ENCODE data around the gene FBXW11. TPM values are rescaled to one million over a fixed set of nuclear protein-coding genes. Genes with fewer than 3 reads are reported as not detected.

The FBXW11 gene
- total and polyA plus RNA-seq, 7 experiments from 2014 or later: 15.0 to 40.7 (median 30.0) TPM

DNA sequence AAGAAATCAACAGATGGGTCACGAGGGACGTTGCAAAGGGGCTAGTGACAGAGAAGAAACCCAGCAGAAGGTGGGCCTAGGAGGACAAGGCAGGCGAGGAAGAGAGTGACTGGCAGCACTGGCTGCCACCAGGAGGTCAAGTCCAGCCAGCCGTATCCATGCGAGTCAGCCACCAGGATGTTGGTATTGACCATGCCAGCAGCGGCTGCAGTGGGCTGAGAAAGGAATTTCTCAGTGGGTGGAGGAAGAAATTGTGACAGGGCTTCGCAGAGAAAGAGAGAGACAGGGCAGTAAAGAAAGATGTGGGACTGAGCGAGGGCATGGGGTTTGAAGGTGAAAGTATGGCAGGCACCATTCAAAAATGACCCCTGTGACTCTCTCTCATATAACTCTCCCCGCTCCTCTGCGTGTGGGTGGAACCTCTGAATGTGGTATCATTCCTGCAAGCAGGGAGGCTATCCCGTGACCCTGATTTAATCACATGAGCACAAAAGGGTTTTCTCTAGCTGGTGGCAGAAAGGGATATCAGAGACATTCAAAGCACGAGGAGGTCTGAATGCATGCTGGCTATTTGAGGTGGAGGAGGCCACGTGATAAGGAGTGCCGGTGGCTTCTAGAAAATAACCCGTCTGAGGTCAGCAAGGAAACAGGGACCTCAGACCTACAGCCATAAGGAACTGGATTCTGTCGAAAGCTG, 45.4 kb upstream of the FBXW11 start:
- ChIA-PET POLR2A (interaction anchor here (0.7 to 2.6 kb wide), 3 partner anchors 9 to 20 kb away, joined by 3 to 9 read pairs (median 3); no protein-coding TSS in a partner anchor), CTCF (no interaction called here)
- ATAC-seq (no peak), DNase-seq (no peak)
- Mint-ChIP-seq H3K9me3 (peaks cover 0 to 10% (median 0%) of the 10 kb centered on the region in 11 donors), H3K36me3 (peaks cover 16 to 61% (median 35%) of the 10 kb centered on the region in 5 donors), H3K27ac (peak overlapping the region in 6 of 9 donors; percentile 45 to 87 (median 68)), H3K4me1 (peaks cover 5 to 27% (median 16%) of the 10 kb centered on the region in 7 donors), H3K4me3 (no peak overlapping the region), H3K27me3 (no peaks in the 10 kb centered on the region)
- Histone ChIP-seq H3K27ac (ENCODE audit: low read depth, low read length) (no peak overlapping the region), H3K27me3 (ENCODE audit: control insufficient read depth in 2 of 2, insufficient read depth in 2 of 2, low read length in 2 of 2) (no peaks in the 10 kb centered on the region), H3K36me3 (ENCODE audit: control insufficient read depth in 2 of 3, insufficient read depth in 3 of 3, low read length in 3 of 3) (peaks cover 39 to 100% (median 60%) of the 10 kb centered on the region in 3 experiments), H3K9me3 (ENCODE audit: control insufficient read depth in 2 of 3, low read length in 3 of 3) (no peaks in the 10 kb centered on the region), H3K4me1 (ENCODE audit: control insufficient read depth in 2 of 2, insufficient read depth in 2 of 2, low read length in 2 of 2) (no peaks in the 10 kb centered on the region), H3K4me3 (ENCODE audit: low read length) (no peak overlapping the region)
- intact Hi-C loops (cut with micrococcal nuclease): no loop called here

DNA sequence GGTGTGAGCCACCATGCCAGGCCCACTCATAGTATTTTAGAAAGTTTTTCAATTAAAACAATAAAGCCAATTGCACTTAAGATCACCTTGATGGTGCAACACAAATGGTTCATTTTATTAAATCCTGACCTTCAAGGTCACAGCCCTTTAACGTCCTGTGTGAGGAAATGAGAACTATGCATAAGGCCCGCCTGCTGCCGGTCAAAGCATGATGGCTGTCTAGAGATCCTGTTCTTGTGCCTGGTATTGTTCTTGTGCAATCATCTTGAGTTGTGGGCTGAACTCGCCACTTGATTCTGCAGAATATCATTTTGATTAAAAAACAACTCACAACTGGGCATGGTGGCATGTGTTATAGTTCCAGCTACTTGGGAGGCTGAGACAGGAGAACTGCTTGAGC, 43.6 kb upstream of the FBXW11 start:
- CTCF ChIA-PET: interaction anchor here (0.7 to 1.0 kb wide), 3 partner anchors 9 to 716 kb away, joined by 3 to 7 read pairs (median 5); no protein-coding TSS in a partner anchor
- peaks cover 30 to 94% (median 64%) of the 10 kb centered on the region in 3 experiments for H3K36me3 ChIP-seq (ENCODE audit: control insufficient read depth in 2 of 3, insufficient read depth in 3 of 3, low read length in 3 of 3)
- H3K4me3 ChIP-seq (ENCODE audit: low read length): no peak overlapping the region
- Mint-ChIP-seq H3K27ac (peak overlapping the region in 3 of 9 donors; percentile 32 to 71 (median 59)), H3K9me3 (peaks cover 0 to 8% (median 0%) of the 10 kb centered on the region in 11 donors), H3K4me3 (no peak overlapping the region), H3K4me1 (peaks cover 5 to 14% (median 9%) of the 10 kb centered on the region in 7 donors), H3K36me3 (peaks cover 9 to 56% (median 27%) of the 10 kb centered on the region in 5 donors), H3K27me3 (no peaks in the 10 kb centered on the region)
- ATAC-seq (no peak), DNase-seq (no peak)
- H3K27me3 ChIP-seq (ENCODE audit: control insufficient read depth in 2 of 2, insufficient read depth in 2 of 2, low read length in 2 of 2): no peaks in the 10 kb centered on the region
- intact Hi-C loops (cut with micrococcal nuclease): no loop called here
- no peaks in the 10 kb centered on the region for H3K4me1 ChIP-seq (ENCODE audit: control insufficient read depth in 2 of 2, insufficient read depth in 2 of 2, low read length in 2 of 2)
- POLR2A ChIA-PET: interaction anchor here (0.6 to 2.6 kb wide), 2 partner anchors 16 to 26 kb away, joined by 3 to 9 read pairs; no protein-coding TSS in a partner anchor
- no peak overlapping the region for H3K27ac ChIP-seq (ENCODE audit: low read depth, low read length)
- H3K9me3 ChIP-seq (ENCODE audit: control insufficient read depth in 2 of 3, low read length in 3 of 3): no peaks in the 10 kb centered on the region

DNA sequence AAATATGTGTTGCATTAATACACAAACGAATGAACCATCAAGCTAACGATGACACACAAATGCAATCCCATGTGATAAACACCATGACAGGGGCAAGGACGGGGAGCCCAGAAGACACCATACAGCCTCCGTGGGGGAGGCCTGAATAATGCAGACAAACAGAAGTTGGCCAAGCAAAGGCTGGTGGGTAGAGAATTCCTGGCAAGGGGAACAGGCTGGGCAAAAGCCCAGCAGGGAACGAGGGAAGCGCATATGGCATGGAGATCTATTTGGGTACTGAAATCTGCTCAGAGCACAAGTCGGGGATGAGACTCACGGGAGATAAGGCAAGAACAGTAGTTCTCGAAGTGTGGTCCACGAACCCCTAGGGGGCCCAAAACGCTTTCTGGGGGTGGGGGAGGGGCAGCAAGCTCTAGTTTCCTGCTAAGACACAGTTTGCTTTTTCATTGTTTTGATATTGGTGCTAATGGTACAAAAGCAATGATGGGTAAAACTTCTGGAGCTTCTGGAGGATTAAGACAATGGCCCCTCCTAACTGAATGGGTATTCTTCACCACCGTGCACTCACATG, 42.9 kb upstream of the FBXW11 start:
- H3K4me1 Mint-ChIP-seq: peaks cover 5 to 16% (median 9%) of the 10 kb centered on the region in 7 donors
- intact Hi-C loops (cut with micrococcal nuclease): no loop called here
- peaks cover 9 to 62% (median 29%) of the 10 kb centered on the region in 5 donors for H3K36me3 Mint-ChIP-seq
- H3K27ac ChIP-seq (ENCODE audit: low read depth, low read length): no peak overlapping the region
- peak overlapping the region in 8 of 9 donors; percentile 56 to 87 (median 76) for H3K27ac Mint-ChIP-seq
- H3K27me3 Mint-ChIP-seq: no peaks in the 10 kb centered on the region
- H3K9me3 ChIP-seq (ENCODE audit: control insufficient read depth in 2 of 3, low read length in 3 of 3): no peaks in the 10 kb centered on the region
- no peak for ATAC-seq
- H3K4me3 Mint-ChIP-seq: peak overlapping the region in 1 of 10 donors; percentile 51
- no peak for DNase-seq
- H3K4me1 ChIP-seq (ENCODE audit: control insufficient read depth in 2 of 2, insufficient read depth in 2 of 2, low read length in 2 of 2): no peaks in the 10 kb centered on the region
- peaks cover 0 to 8% (median 0%) of the 10 kb centered on the region in 11 donors for H3K9me3 Mint-ChIP-seq
- H3K4me3 ChIP-seq (ENCODE audit: low read length): no peak overlapping the region
- ChIA-PET CTCF (interaction anchor here (1.0 kb wide), 1 partner anchor 8 kb away, joined by 3 read pairs; no protein-coding TSS in a partner anchor), POLR2A (interaction anchor here (1.0 kb wide), 1 partner anchor 15 kb away, joined by 3 read pairs; no protein-coding TSS in a partner anchor)
- peaks cover 26 to 94% (median 65%) of the 10 kb centered on the region in 3 experiments for H3K36me3 ChIP-seq (ENCODE audit: control insufficient read depth in 2 of 3, insufficient read depth in 3 of 3, low read length in 3 of 3)
- H3K27me3 ChIP-seq (ENCODE audit: control insufficient read depth in 2 of 2, insufficient read depth in 2 of 2, low read length in 2 of 2): no peaks in the 10 kb centered on the region

DNA sequence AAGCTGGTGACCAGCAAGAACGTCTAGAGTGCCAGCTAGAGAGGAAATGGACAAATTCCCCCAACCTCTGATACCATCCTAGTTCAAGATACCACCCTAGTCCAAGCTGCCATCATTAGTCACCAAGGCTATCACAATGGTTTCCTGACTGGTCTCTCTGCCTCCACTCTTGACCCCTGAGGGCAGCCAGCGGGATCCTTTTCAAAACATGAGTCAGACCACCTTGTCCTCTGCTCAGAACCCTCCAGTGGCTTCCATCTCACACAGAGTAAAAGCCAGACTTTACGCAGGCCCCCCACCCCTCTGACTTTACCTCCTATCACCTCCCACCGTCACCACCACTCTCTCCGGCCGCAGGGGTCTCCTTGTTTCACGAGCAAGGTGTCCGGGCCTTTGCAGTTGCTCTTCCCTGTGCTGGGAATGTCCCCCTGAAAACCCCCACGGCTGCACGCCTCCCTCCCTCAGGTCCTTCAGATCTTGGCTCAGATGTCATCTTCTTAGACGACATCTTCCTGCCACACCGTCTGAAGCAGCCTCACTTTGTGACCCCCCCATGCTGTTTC, 42.2 kb upstream of the FBXW11 start:
- Histone ChIP-seq H3K27ac (ENCODE audit: low read depth, low read length) (no peak overlapping the region), H3K36me3 (ENCODE audit: control insufficient read depth in 2 of 3, insufficient read depth in 3 of 3, low read length in 3 of 3) (peaks cover 26 to 94% (median 58%) of the 10 kb centered on the region in 3 experiments), H3K27me3 (ENCODE audit: control insufficient read depth in 2 of 2, insufficient read depth in 2 of 2, low read length in 2 of 2) (no peaks in the 10 kb centered on the region), H3K4me3 (ENCODE audit: low read length) (no peak overlapping the region), H3K4me1 (ENCODE audit: control insufficient read depth in 2 of 2, insufficient read depth in 2 of 2, low read length in 2 of 2) (no peaks in the 10 kb centered on the region), H3K9me3 (ENCODE audit: control insufficient read depth in 2 of 3, low read length in 3 of 3) (no peaks in the 10 kb centered on the region)
- POLR2A ChIA-PET: interaction anchor here (1.0 kb wide), 1 partner anchor 16 kb away, joined by 3 read pairs; no protein-coding TSS in a partner anchor
- Mint-ChIP-seq H3K36me3 (peaks cover 9 to 62% (median 29%) of the 10 kb centered on the region in 5 donors), H3K4me1 (peaks cover 5 to 16% (median 9%) of the 10 kb centered on the region in 7 donors), H3K27ac (peak overlapping the region; percentile 56 to 87 (median 78)), H3K9me3 (peaks cover 0 to 5% (median 0%) of the 10 kb centered on the region in 11 donors), H3K4me3 (no peak overlapping the region), H3K27me3 (no peaks in the 10 kb centered on the region)
- DNase-seq (no peak), ATAC-seq (no peak)
- intact Hi-C loops (cut with micrococcal nuclease): no loop called here
- CTCF ChIA-PET: no interaction called here

DNA sequence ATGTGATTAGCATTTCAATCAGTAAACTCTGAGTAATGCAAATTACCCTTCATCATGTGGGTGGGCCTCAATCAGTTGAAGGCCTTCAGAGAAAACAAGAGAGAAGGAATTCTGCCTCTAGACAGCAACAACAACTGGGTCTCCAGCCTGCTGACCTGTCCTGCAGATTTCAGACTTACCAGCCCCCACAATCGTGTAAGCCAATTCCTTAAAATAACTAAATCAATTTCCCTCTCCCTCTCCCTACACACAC, 41.7 kb upstream of the FBXW11 start:
- H3K27ac ChIP-seq (ENCODE audit: low read depth, low read length): no peak overlapping the region

DNA sequence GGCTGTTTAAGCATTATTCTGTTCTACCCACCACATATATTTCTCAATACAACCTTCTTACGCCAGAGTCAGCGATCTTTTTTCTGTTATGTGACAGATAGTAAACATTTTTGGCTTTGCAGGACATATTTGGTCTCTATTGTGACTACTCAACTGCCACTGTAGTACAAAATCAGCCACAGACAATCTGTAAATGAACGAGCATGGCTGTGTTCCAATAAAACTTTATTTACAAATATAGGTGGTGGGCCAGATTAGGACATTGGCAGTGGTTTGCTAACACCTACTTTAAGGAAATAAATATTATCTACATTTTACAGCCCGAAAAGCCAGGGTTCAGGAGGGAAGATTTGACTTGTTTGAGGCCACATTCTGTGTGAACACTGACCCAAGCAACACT, 40.2 kb upstream of the FBXW11 start:
- DNase-seq (no peak), ATAC-seq (no peak)
- no peak overlapping the region for H3K27ac ChIP-seq (ENCODE audit: low read depth, low read length)
- H3K4me3 ChIP-seq (ENCODE audit: low read length): no peak overlapping the region
- H3K9me3 ChIP-seq (ENCODE audit: control insufficient read depth in 2 of 3, low read length in 3 of 3): no peaks in the 10 kb centered on the region
- H3K9me3 Mint-ChIP-seq: peaks cover 0 to 4% (median 0%) of the 10 kb centered on the region in 11 donors
- H3K27me3 Mint-ChIP-seq: no peaks in the 10 kb centered on the region
- peak overlapping the region in 5 of 9 donors; percentile 14 to 69 (median 61) for H3K27ac Mint-ChIP-seq
- peaks cover 26 to 78% (median 41%) of the 10 kb centered on the region in 3 experiments for H3K36me3 ChIP-seq (ENCODE audit: control insufficient read depth in 2 of 3, insufficient read depth in 3 of 3, low read length in 3 of 3)
- ChIA-PET POLR2A (no interaction called here), CTCF (no interaction called here)
- H3K4me3 Mint-ChIP-seq: no peak overlapping the region
- H3K27me3 ChIP-seq (ENCODE audit: control insufficient read depth in 2 of 2, insufficient read depth in 2 of 2, low read length in 2 of 2): no peaks in the 10 kb centered on the region
- H3K36me3 Mint-ChIP-seq: peaks cover 7 to 44% (median 22%) of the 10 kb centered on the region in 5 donors
- intact Hi-C loops (cut with micrococcal nuclease): no loop called here
- H3K4me1 Mint-ChIP-seq: peaks cover 5 to 16% (median 9%) of the 10 kb centered on the region in 7 donors
- H3K4me1 ChIP-seq (ENCODE audit: control insufficient read depth in 2 of 2, insufficient read depth in 2 of 2, low read length in 2 of 2): no peaks in the 10 kb centered on the region

More for the DNA sequence above, 41.7 kb upstream of the FBXW11 start:
- POLR2A ChIA-PET: no interaction called here
- peaks cover 5 to 16% (median 9%) of the 10 kb centered on the region in 7 donors for H3K4me1 Mint-ChIP-seq
- Histone ChIP-seq H3K4me3 (ENCODE audit: low read length) (no peak overlapping the region), H3K4me1 (ENCODE audit: control insufficient read depth in 2 of 2, insufficient read depth in 2 of 2, low read length in 2 of 2) (no peaks in the 10 kb centered on the region), H3K36me3 (ENCODE audit: control insufficient read depth in 2 of 3, insufficient read depth in 3 of 3, low read length in 3 of 3) (peaks cover 26 to 93% (median 55%) of the 10 kb centered on the region in 3 experiments), H3K27me3 (ENCODE audit: control insufficient read depth in 2 of 2, insufficient read depth in 2 of 2, low read length in 2 of 2) (no peaks in the 10 kb centered on the region), H3K9me3 (ENCODE audit: control insufficient read depth in 2 of 3, low read length in 3 of 3) (no peaks in the 10 kb centered on the region)
- no peaks in the 10 kb centered on the region for H3K27me3 Mint-ChIP-seq
- intact Hi-C loops (cut with micrococcal nuclease): no loop called here
- peaks cover 9 to 56% (median 24%) of the 10 kb centered on the region in 5 donors for H3K36me3 Mint-ChIP-seq
- peaks cover 0 to 4% (median 0%) of the 10 kb centered on the region in 11 donors for H3K9me3 Mint-ChIP-seq
- ATAC-seq (no peak), DNase-seq (no peak)
- H3K27ac Mint-ChIP-seq: peak overlapping the region in 8 of 9 donors; percentile 56 to 84 (median 80)
- no peak overlapping the region for H3K4me3 Mint-ChIP-seq
- CTCF ChIA-PET: interaction anchor here (0.7 kb wide), 1 partner anchor 24 kb away, joined by 3 read pairs; no protein-coding TSS in a partner anchor

Measured in naive thymus-derived CD4-positive, alpha-beta T cell (primary cell).